Activated naive CD8-positive, alpha-beta T cell treated with anti-CD3 and anti-CD28 coated beads, Interleukin-2, amount 10 ng/mL, durations not matched to agents 7 days and 5 days (primary cell): ENCODE data around the gene HSD17B8. TPM values are rescaled to one million over a fixed set of nuclear protein-coding genes. Genes with fewer than 3 reads are reported as not detected.

Experiments used
- ATAC-seq: fragments of 150-1000 bp; cut with Tn5 transposase; one replicate; pipeline ENCODE4 v1.10.0; 2021; ENCODE audit warnings: low read depth, moderate library complexity
- POLR2A ChIA-PET: fragments of 350-600 bp; sonication (Branson Sonifier 250); formaldehyde crosslinking; loops from one replicate; lab custom pipeline; 2021; ENCODE audit warnings: antibody characterized with exemption; lab: Charles Lee
- DNase-seq: peaks from one replicate; pipeline ENCODE4 v3.0.0; 2021
- H3K27ac Mint-ChIP-seq: one replicate; pipeline ENCODE4 v1.8.0; 2022; ENCODE audit warnings: mild to moderate bottlenecking, mixed read lengths
- H3K27me3 Mint-ChIP-seq: one replicate; pipeline ENCODE4 v1.8.0; 2022; ENCODE audit warnings: mild to moderate bottlenecking, moderate library complexity, mixed read lengths
- H3K36me3 Mint-ChIP-seq: one replicate; pipeline ENCODE4 v1.8.0; 2021; ENCODE audit warnings: mild to moderate bottlenecking, mixed read lengths
- H3K4me1 Mint-ChIP-seq: one replicate; pipeline ENCODE4 v1.8.0; 2021; ENCODE audit warnings: mixed read lengths
- H3K4me3 Mint-ChIP-seq: one replicate; pipeline ENCODE4 v1.8.0; 2022; ENCODE audit warnings: mild to moderate bottlenecking, moderate library complexity, mixed read lengths
- H3K9me3 Mint-ChIP-seq: one replicate; pipeline ENCODE4 v1.8.0; 2021; ENCODE audit warnings: mixed read lengths
- total RNA-seq, 2 experiments: library from RNA; stranded (reverse); gene quantifications; one replicate each; pipeline ENCODE4 v1.2.3, GENCODE V29; 2021

The HSD17B8 gene
- total RNA-seq, 2 experiments from 2014 or later, result 21.1 to 21.8 TPM

DNA sequence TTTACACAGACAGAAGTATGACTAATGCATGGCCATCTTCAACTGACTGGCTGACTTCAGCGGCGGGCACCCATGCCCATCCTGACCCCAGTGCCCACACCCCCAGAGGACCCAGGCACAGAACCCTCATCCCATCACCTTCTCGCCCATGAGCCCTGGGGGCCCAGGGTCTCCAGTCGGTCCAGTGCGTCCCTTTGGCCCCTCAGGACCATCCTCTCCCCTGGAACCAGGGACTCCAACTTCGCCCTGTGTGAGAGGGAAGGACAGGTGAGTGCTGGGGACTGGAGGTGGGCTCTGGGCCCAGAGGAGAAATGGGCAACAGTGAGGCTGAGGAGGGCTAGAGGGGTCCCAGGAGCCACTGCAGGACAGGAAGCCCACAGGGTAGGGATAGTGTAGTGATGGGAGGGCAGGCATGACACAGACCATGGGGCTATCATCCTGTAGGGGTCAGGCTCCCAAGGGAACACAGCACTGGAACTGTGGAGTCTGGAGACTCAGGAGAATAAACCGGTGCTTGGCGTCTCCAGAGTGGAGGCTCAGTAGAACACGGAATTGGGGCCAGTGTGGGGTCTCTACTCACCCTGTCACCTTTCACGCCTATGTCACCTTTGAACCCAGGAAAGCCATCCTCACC is 28.9 kb upstream of the HSD17B8 start:
- H3K4me3 Mint-ChIP-seq, result no peak overlapping the region
- H3K36me3 Mint-ChIP-seq, result no peaks in the 10 kb centered on the region
- ATAC-seq (no peak), DNase-seq (no peak)
- POLR2A ChIA-PET, result no interaction called here
- no peaks in the 10 kb centered on the region for H3K9me3 Mint-ChIP-seq
- H3K27me3 Mint-ChIP-seq, result peaks cover 2% of the 10 kb centered on the region
- no peaks in the 10 kb centered on the region for H3K4me1 Mint-ChIP-seq
- H3K27ac Mint-ChIP-seq, result peak overlapping the region; percentile 4

DNA sequence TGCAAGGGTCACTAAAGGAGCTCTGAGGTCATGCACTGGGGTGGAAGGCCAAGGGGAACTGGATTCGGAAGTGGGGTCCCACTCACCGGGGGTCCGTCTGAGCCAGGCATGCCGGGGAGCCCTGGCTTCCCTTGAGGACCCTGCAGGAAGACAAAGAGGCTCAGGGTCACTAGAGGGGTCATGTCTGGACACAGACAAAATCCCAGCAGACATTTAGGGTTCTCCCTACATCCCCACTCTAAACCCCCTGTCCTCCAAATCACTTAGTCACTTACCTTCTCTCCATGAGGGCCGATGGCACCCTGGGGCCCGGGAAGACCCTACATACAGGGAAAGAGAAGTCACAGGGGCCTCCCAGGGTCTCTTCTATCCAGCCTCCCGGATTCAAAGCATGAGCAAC is 27.5 kb upstream of the HSD17B8 start:
- POLR2A ChIA-PET, result no interaction called here
- Mint-ChIP-seq H3K27me3 (peaks cover 2% of the 10 kb centered on the region), H3K27ac (no peak overlapping the region), H3K4me1 (no peaks in the 10 kb centered on the region), H3K36me3 (no peaks in the 10 kb centered on the region), H3K4me3 (no peak overlapping the region), H3K9me3 (no peaks in the 10 kb centered on the region)
- no peak for DNase-seq
- no peak for ATAC-seq

DNA sequence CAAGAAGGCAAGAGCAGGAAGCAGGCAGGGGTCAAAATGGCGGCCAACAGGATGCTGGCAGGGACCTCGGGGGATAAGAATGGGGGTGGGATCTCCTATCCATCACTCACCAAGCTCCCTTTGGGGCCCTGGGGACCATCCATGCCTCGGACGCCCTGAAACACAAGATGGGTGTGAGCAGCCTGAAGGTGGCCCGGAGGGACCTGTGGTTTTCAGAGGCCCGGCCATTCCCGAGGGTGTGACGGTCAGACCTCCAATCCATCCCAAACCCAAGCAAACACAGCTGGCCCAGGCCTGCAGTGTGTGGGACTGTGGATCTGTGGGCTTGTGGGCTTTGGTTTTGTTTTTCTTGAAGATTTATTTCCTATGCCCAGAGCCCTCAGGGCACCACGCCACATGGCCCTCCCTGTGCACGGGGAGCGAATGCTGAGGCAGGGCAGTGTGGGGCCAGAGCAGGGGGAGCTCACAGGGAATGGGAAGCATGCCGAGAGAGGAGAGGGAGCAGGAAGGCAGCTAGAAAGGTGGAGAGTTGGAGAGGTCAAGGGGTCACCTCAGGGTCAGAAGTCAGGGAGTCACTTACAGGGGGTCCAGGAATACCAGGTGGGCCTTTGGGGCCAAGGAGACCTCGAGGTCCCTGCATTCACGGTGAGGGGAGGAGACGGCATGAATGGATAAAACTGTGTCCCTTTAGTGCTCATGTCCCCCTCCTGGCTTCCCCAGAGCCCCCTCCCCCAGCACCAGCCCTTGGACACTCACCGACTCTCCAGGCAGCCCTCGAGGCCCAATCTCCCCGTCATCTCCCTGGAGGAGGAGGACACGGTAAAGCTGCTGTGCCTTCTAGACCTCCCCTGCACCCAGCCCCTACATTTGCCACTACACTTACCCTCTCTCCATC is 26.7 kb upstream of the HSD17B8 start:
- H3K36me3 Mint-ChIP-seq, result peaks cover 3% of the 10 kb centered on the region

DNA sequence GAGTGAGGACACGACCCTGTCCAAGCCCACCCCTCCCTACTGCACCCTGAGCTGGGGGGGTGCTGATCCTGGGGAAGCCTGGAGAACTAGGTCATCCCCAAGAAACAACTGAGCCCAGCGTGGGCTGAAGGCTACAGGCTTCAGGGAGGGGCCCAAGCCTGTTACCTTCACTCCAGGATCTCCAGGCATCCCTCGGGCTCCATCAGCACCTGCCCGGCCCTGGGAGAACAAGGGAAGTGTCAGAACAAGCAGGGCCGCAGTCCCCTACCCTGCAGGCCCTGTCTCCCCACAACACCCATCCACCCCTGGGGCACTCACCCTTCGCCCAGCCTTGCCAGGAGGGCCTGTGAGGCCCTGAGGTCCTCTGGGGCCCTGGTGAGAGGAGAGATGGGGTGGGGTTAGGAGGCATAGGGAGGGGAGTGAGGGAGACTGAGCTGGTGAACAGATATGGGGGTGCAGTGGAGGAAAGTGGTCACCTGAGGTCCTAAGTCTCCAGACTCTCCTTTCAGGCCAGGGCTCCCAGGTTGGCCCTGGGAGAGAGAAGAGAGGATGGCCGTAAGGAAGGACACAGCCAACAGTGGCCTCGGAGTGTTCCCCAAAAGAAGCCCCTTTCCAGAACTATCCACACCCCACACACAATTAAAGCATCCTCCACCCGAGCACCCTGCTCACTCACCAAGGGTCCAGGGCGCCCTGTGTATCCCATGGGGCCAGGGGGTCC is 25.5 kb upstream of the HSD17B8 start:
- H3K27ac Mint-ChIP-seq, result no peak overlapping the region
- DNase-seq, result no peak
- POLR2A ChIA-PET, result no interaction called here
- peaks cover 14% of the 10 kb centered on the region for H3K36me3 Mint-ChIP-seq
- H3K4me1 Mint-ChIP-seq, result peaks cover 13% of the 10 kb centered on the region
- no peak for ATAC-seq
- H3K4me3 Mint-ChIP-seq, result no peak overlapping the region
- peaks cover 12% of the 10 kb centered on the region for H3K9me3 Mint-ChIP-seq
- H3K27me3 Mint-ChIP-seq, result peaks cover 2% of the 10 kb centered on the region

More for the DNA sequence above, 26.7 kb upstream of the HSD17B8 start:
- POLR2A ChIA-PET, result no interaction called here
- H3K27me3 Mint-ChIP-seq, result peaks cover 2% of the 10 kb centered on the region
- DNase-seq (no peak), ATAC-seq (no peak)
- no peak overlapping the region for H3K4me3 Mint-ChIP-seq
- H3K27ac Mint-ChIP-seq, result peak overlapping the region; percentile 19
- peaks cover 2% of the 10 kb centered on the region for H3K4me1 Mint-ChIP-seq
- H3K9me3 Mint-ChIP-seq, result peaks cover 2% of the 10 kb centered on the region

DNA sequence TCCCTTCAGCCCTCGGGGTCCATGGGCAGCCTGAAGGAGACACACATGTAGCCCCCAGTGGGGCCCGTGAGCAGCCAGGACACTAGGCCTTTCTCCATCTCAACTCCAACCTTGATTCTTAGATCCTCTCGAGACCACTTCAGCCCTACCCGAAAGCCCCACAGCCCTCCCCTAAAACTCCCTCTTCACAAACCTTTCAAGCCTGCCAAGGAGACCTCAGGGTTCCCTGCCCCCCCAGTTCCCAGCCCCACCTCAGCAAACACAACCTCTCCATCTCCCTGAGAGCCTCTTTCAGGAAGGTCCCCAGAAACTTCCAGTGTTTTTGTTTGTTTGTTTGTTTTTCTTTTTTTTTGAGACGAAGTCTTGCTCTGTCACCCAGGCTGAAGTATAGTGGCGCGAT is 23.3 kb upstream of the HSD17B8 start:
- H3K4me1 Mint-ChIP-seq, result peaks cover 17% of the 10 kb centered on the region
- H3K27me3 Mint-ChIP-seq, result peaks cover 6% of the 10 kb centered on the region
- POLR2A ChIA-PET, result no interaction called here
- DNase-seq, result no peak
- H3K9me3 Mint-ChIP-seq, result peaks cover 16% of the 10 kb centered on the region
- peak overlapping the region; percentile 0 for H3K27ac Mint-ChIP-seq
- H3K4me3 Mint-ChIP-seq, result no peak overlapping the region
- no peak for ATAC-seq
- H3K36me3 Mint-ChIP-seq, result peaks cover 20% of the 10 kb centered on the region

DNA sequence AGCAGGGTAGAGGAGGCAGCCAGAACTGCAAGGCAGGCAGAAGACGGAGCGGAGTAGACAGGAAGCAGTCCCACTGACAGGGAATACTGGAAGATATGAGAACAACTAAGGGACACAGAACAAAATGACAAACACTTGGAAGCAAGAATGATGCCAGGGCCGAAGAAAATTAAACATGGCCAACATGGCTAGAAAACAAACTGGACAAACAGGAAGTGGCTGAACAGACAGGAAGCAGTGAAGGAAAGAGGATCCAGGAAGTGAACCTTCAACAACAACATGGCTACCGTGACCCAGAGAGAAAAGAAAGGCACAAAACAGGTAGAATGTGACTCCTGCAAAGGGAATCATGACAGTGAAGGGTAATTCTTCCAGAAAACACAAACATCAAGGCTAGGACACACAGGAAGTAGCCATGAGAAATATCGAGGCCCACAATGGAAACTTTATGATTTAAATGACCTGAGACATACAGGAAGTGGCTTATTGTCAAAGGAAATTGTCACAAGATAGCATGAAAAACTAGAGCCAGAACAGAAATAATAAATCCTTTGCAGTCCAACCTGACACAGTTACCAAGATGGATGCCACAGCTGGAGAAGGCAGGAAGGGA is 21.3 kb upstream of the HSD17B8 start:
- ATAC-seq, result peak; percentile 34
- Mint-ChIP-seq H3K27ac (peak overlapping the region; percentile 95), H3K36me3 (peaks cover 24% of the 10 kb centered on the region), H3K4me3 (peak overlapping the region; percentile 61), H3K9me3 (peaks cover 16% of the 10 kb centered on the region), H3K27me3 (peaks cover 16% of the 10 kb centered on the region), H3K4me1 (peaks cover 17% of the 10 kb centered on the region)
- POLR2A ChIA-PET, result interaction anchor here (0.5 to 1.7 kb wide), 8 partner anchors 13 to 211 kb away, joined by 3 to 5 read pairs (median 4); partner anchors contain the start of genes RING1 and RPS18
- no peak for DNase-seq

DNA sequence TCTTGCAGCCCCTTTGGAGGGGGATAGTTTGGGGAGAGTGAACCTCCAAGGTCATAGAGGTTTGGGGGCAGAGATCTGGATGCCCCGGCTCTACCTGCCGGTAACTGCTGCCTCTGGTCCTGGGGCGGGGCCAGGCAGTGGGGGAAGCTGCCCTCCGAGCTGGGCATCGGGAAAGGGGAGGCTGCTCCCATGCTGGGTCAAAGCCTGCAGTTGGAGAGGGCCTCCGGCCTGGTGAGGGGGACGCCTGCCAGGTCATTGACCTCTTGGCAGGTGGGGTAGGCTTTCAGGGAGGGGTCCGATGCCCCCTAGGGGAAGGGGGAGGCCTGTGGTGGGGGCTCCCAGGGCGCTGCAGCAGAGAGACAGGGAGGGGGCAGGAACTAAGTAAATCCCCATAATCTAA is 19.3 kb upstream of the HSD17B8 start:
- H3K27me3 Mint-ChIP-seq, result peaks cover 20% of the 10 kb centered on the region
- H3K4me1 Mint-ChIP-seq, result peaks cover 17% of the 10 kb centered on the region
- DNase-seq (no peak), ATAC-seq (no peak)
- POLR2A ChIA-PET, result no interaction called here
- H3K36me3 Mint-ChIP-seq, result peaks cover 24% of the 10 kb centered on the region
- H3K27ac Mint-ChIP-seq, result peak overlapping the region; percentile 50
- H3K4me3 Mint-ChIP-seq, result no peak overlapping the region
- H3K9me3 Mint-ChIP-seq, result peaks cover 16% of the 10 kb centered on the region

DNA sequence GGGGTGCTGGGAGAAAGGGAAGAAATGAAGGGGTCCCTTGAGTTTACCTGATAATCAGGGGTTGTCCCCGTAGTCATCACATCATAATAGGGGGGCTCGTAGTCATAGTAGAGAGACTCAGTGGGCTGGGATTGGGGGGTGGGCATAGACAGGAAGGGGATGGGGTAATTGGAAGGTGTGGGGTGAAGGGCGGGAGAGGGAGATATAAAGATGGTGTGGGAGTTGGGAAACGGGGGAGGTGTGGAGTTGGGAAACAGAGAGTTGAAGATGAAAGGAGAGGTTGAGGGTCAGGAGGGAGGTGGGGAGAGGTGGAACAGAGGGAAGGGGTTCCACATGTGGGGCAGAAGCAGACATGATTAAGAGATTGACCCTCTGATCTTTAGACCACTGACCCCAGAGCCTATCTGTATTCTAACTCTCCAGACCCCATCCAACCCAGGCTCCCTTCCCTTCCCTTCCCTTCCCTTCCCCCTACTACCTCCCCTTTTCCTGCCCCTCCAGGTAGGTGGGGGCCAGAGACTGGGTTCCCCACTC is 18.7 kb upstream of the HSD17B8 start:
- Mint-ChIP-seq H3K36me3 (peaks cover 24% of the 10 kb centered on the region), H3K9me3 (peaks cover 16% of the 10 kb centered on the region), H3K27ac (no peak overlapping the region), H3K4me1 (peaks cover 17% of the 10 kb centered on the region), H3K27me3 (peaks cover 23% of the 10 kb centered on the region), H3K4me3 (no peak overlapping the region)
- DNase-seq, result no peak
- no peak for ATAC-seq
- POLR2A ChIA-PET, result no interaction called here

DNA sequence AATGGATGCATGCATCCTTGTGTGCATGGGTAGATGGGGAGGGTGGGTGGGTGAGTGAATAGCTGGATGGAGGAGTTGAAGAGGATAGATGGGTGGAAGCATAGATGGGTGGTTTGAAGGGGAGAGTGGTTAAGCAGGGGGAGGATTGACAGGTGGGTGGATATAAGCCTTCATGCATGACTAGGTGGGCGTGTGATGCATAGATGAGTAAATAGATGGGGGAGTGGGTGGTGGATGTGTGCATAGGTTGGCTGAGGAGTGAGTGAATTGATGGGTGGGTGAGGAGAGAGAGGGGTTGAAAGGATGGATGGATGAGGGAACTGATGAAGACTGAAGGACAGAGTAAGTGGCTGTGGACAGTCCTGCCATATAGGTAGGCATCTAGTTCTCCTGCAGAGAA is 16.6 kb upstream of the HSD17B8 start:
- Mint-ChIP-seq H3K4me3 (no peak overlapping the region), H3K27ac (no peak overlapping the region), H3K4me1 (peaks cover 16% of the 10 kb centered on the region), H3K9me3 (peaks cover 13% of the 10 kb centered on the region), H3K27me3 (peaks cover 41% of the 10 kb centered on the region), H3K36me3 (peaks cover 22% of the 10 kb centered on the region)
- ATAC-seq (no peak), DNase-seq (no peak)
- POLR2A ChIA-PET, result no interaction called here

DNA sequence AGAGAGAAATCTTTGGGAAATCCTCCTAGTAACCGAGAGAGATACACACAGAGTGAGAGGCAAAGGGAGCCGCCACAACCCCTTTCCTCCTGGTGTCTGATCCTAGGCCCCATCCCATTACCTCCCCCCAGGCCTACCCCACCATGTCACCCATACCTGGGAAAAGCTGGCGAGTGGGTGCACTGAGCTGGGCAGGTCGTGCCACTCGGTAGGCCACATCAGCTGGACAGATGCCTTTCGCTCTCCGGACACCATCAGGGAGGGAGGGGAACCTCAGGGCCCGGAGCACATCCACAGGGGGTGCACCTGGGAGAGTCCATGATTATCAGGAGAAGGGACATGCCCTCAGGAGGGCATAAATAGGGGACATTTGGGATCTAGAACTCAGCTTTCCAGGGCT is 15.3 kb upstream of the HSD17B8 start:
- H3K4me1 Mint-ChIP-seq, result peaks cover 11% of the 10 kb centered on the region
- H3K36me3 Mint-ChIP-seq, result peaks cover 16% of the 10 kb centered on the region
- no peak overlapping the region for H3K4me3 Mint-ChIP-seq
- ATAC-seq, result no peak
- H3K27ac Mint-ChIP-seq, result no peak overlapping the region
- peaks cover 46% of the 10 kb centered on the region for H3K27me3 Mint-ChIP-seq
- H3K9me3 Mint-ChIP-seq, result peaks cover 4% of the 10 kb centered on the region
- DNase-seq, result no peak
- POLR2A ChIA-PET, result interaction anchor here (1.6 kb wide), 1 partner anchor 11 kb away, joined by 6 read pairs; no protein-coding TSS in a partner anchor

DNA sequence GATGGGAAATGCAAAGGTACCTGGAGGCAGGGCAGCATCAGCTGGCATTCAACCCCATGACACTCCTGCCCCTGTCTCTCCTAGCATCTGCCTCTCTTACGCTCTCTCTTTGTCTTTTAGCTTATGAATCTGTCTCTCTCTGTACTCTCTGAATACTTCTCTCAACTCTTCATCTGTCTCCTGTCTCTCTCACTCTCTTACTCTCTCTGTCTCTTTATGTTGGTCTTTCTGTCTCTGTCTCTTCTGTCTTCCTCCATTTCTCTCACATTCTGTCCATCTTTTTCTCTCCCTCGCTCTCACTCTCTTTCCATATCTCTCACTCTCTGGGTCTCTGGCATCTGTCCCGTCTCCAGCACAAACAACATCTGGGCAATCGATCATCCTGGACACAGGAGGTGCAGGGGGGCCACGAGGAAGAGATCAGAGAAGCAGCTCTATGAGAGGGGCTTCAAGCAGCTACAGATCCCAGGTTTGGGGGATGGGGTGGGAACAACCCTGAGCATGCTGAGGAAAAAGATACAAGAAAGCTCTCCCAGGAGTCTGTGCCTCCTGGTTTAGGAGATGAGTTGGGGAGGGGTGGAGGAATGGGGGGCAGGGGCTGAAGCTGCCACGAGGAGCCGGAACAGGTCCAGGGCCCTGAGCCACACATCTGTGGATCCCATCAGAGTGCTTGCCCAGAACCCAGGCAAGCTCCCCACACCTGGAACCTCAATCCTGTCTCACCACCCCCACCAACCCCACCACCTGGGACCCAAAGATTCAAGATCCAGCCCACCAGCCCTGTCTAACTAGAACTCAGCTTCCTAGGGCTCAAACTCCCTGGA is 14.6 kb upstream of the HSD17B8 start:
- no peak for ATAC-seq
- DNase-seq, result no peak
- Mint-ChIP-seq H3K36me3 (peaks cover 15% of the 10 kb centered on the region), H3K4me3 (no peak overlapping the region), H3K27ac (peak overlapping the region; percentile 1), H3K9me3 (no peaks in the 10 kb centered on the region), H3K4me1 (peaks cover 7% of the 10 kb centered on the region), H3K27me3 (peaks cover 46% of the 10 kb centered on the region)
- POLR2A ChIA-PET, result interaction anchor here (0.6 to 1.6 kb wide), 2 partner anchors 10 to 13 kb away, joined by 3 to 6 read pairs; no protein-coding TSS in a partner anchor

DNA sequence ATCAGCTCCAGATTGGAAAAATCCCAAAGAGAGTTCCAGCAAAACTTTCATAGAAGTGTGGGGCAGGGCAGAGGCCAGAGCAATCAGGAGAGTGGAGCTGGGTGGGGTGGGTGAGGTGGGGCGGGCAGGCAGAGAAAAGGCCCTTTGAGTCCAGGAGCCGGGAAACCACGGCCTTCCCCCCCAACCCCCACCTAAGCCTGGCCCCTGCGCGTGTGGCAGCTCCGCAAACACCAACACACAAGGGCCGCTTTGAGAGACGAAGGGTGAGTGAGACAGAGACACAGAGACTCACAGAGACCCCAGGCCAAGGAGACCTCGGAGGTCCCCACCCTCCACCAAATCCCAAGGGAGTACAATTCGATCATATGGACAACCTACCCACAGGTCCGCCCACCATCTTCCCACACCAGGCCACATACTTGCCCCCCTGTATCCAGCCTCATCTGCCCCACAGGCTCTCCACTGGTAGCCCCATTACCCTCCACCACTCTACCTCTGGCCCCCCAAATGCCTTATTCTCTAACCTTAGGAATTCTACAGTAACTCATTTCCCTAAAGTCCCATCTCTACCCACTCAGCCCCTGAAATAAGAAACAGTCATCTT is 13.8 kb upstream of the HSD17B8 start:
- Mint-ChIP-seq H3K27ac (no peak overlapping the region), H3K27me3 (peaks cover 44% of the 10 kb centered on the region), H3K36me3 (peaks cover 21% of the 10 kb centered on the region), H3K4me1 (peaks cover 7% of the 10 kb centered on the region), H3K9me3 (no peaks in the 10 kb centered on the region), H3K4me3 (no peak overlapping the region)
- no peak for ATAC-seq
- DNase-seq, result no peak
- POLR2A ChIA-PET, result interaction anchor here (0.6 kb wide), 1 partner anchor 12 kb away, joined by 3 read pairs; no protein-coding TSS in a partner anchor
